ENCODE measurements around the gene TNS1. TPM values are rescaled to one million over a fixed set of nuclear protein-coding genes. Genes with fewer than 3 reads are reported as not detected.

TNS1 gene
- total RNA-seq, 2 donors from 2014 or later: 1,836 to 2,296 TPM

- peaks cover 83 to 100% of the 10 kb centered on the region in 2 donors for H3K4me1 ChIP-seq (ENCODE audit: control insufficient read depth in 1 of 2, low read depth in 2 of 2)
- ATAC-seq (ENCODE audit: insufficient number of reproducible peaks, low FRiP score, low read depth): peak; percentile 2
- H3K27ac ChIP-seq: peak overlapping the region; percentile 99 to 100
- no peak for TF ChIP-seq CTCF (IDR thresholded peaks at IDR 0.05)
- peaks cover 11% of the 10 kb centered on the region for H3K36me3 ChIP-seq
- no peaks in the 10 kb centered on the region for H3K9me3 ChIP-seq
- H3K4me3 ChIP-seq: peak overlapping the region; percentile 34
- no peak for DNase-seq (ENCODE audit: low spot score)
- no peaks in the 10 kb centered on the region for H3K27me3 ChIP-seq (replicated peaks; ENCODE audit: insufficient read depth)
These were observed 79.6 kb downstream of the TNS1 start for GRCh38 chr2:217923007-217923686.

GRCh38 chr2:217922101-217923006, 80.4 kb downstream of the TNS1 start:
- ATAC-seq (ENCODE audit: insufficient number of reproducible peaks, low FRiP score, low read depth) (peak; percentile 9), DNase-seq (ENCODE audit: low spot score) (no peak)
- Histone ChIP-seq H3K36me3 (peaks cover 16% of the 10 kb centered on the region), H3K4me3 (peak overlapping the region; percentile 62), H3K27ac (peak overlapping the region; percentile 99 to 100), H3K27me3 (replicated peaks; ENCODE audit: insufficient read depth) (no peaks in the 10 kb centered on the region), H3K4me1 (ENCODE audit: control insufficient read depth in 1 of 2, low read depth in 2 of 2) (peaks cover 81 to 100% of the 10 kb centered on the region in 2 donors), H3K9me3 (no peaks in the 10 kb centered on the region)
- no peak for TF ChIP-seq CTCF (IDR thresholded peaks at IDR 0.05)

GRCh38 chr2:217920879-217921603, 81.8 kb downstream of the TNS1 start:
- ATAC-seq (ENCODE audit: insufficient number of reproducible peaks, low FRiP score, low read depth) (peak; percentile 6), DNase-seq (ENCODE audit: low spot score) (no peak)
- H3K36me3 ChIP-seq: peaks cover 19% of the 10 kb centered on the region
- H3K27me3 ChIP-seq (replicated peaks; ENCODE audit: insufficient read depth): no peaks in the 10 kb centered on the region
- H3K4me3 ChIP-seq: peak overlapping the region; percentile 62
- H3K9me3 ChIP-seq: no peaks in the 10 kb centered on the region
- no peak for TF ChIP-seq CTCF (IDR thresholded peaks at IDR 0.05)
- peak overlapping the region; percentile 99 to 100 for H3K27ac ChIP-seq
- peaks cover 82 to 100% of the 10 kb centered on the region in 2 donors for H3K4me1 ChIP-seq (ENCODE audit: control insufficient read depth in 1 of 2, low read depth in 2 of 2)

- no peak for TF ChIP-seq CTCF (IDR thresholded peaks at IDR 0.05)
- H3K9me3 ChIP-seq: no peaks in the 10 kb centered on the region
- peak overlapping the region; percentile 99 to 100 for H3K27ac ChIP-seq
- peaks cover 30% of the 10 kb centered on the region for H3K36me3 ChIP-seq
- peak; percentile 44 for ATAC-seq (ENCODE audit: insufficient number of reproducible peaks, low FRiP score, low read depth)
- H3K4me1 ChIP-seq (ENCODE audit: control insufficient read depth in 1 of 2, low read depth in 2 of 2): peaks cover 81 to 100% of the 10 kb centered on the region in 2 donors
- H3K4me3 ChIP-seq: peak overlapping the region; percentile 62
- no peak for DNase-seq (ENCODE audit: low spot score)
- no peaks in the 10 kb centered on the region for H3K27me3 ChIP-seq (replicated peaks; ENCODE audit: insufficient read depth)
These were observed 82.9 kb downstream of the TNS1 start for GRCh38 chr2:217919781-217920351.
